K562 (cell line): ENCODE measurements around the gene NPR1. TPM values are rescaled to one million over a fixed set of nuclear protein-coding genes. Genes with fewer than 3 reads are reported as not detected.
A peak's percentile ranks its signal among the peaks of the same experiment; 100 is the strongest.

ENCODE experiments used
- BRF1 ChIP-seq: IDR thresholded peaks from 3 replicates; pipeline ENCODE4 v1.6.1; 2011; ENCODE audit warnings: borderline replicate concordance, mild to moderate bottlenecking; ENCODE audit not compliant: insufficient read length; ENCODE audit errors: extremely low read depth
- GATAD2A ChIP-seq: fragments of 450-650 bp; IDR thresholded peaks from 2 replicates; pipeline ENCODE4 v1.6.1; 2017
- HSF4 ChIP-seq: fragments of 250-450 bp; sonication (Bioruptor Pico); IDR thresholded peaks from 2 replicates; pipeline ENCODE4 v2.1.2; 2022; ENCODE audit warnings: mild to moderate bottlenecking, moderate library complexity, borderline replicate concordance
- NCOA6 ChIP-seq: fragments of 450-650 bp; IDR thresholded peaks from 2 replicates; pipeline ENCODE4 v1.6.1; 2017; ENCODE audit warnings: mild to moderate bottlenecking
- NFE2L1 ChIP-seq: fragments of 450-650 bp; IDR thresholded peaks from 2 replicates; pipeline ENCODE4 v1.6.1; 2016; ENCODE audit warnings: missing genetic modification characterization, low read depth, mild to moderate bottlenecking, missing compliant biosample characterization, moderate library complexity, borderline replicate concordance
- PATZ1 ChIP-seq: fragments of 250-450 bp; sonication (Bioruptor Pico); IDR thresholded peaks from 2 replicates; pipeline ENCODE4 v1.5.0; 2020; ENCODE audit warnings: mild to moderate bottlenecking, borderline replicate concordance
- POLR3A ChIP-seq: IDR thresholded peaks from 2 replicates; pipeline ENCODE4 v1.6.1; 2011; ENCODE audit warnings: borderline replicate concordance, mild to moderate bottlenecking, moderate library complexity; ENCODE audit not compliant: insufficient read length, insufficient read depth; ENCODE audit errors: extremely low read depth
- RFX5 ChIP-seq: IDR thresholded peaks from 2 replicates; pipeline ENCODE4 v1.6.1; 2011; ENCODE audit warnings: low read depth, mild to moderate bottlenecking, improper control_type of control experiment, low read length
- SLC30A9 ChIP-seq: fragments of 250-450 bp; sonication (Bioruptor Pico); IDR thresholded peaks from 2 replicates; pipeline ENCODE4 v1.8.0; 2022; ENCODE audit warnings: mild to moderate bottlenecking, moderate library complexity
- SMARCA4 ChIP-seq: fragments of 450-650 bp; IDR thresholded peaks from 2 replicates; pipeline ENCODE4 v1.6.1; 2016
- SOX6 ChIP-seq: fragments of 450-650 bp; IDR thresholded peaks from 2 replicates; pipeline ENCODE4 v1.6.1; 2014; ENCODE audit warnings: mild to moderate bottlenecking
- STAT6 ChIP-seq: sonication (generic); formaldehyde crosslinking; IDR thresholded peaks from 2 replicates; pipeline ENCODE4 v1.8.1; 2023; ENCODE audit warnings: mild to moderate bottlenecking, missing genetic modification reagents
- TAF1 ChIP-seq: IDR thresholded peaks from 2 replicates; pipeline ENCODE4 v1.6.1; 2011; ENCODE audit warnings: mild to moderate bottlenecking, low read length, moderate library complexity; ENCODE audit not compliant: insufficient read depth, control insufficient read depth, severe bottlenecking; ENCODE audit errors: extremely low read depth
- TEAD4 ChIP-seq, 2 experiments: sonication (generic) in 1 of 2; formaldehyde crosslinking in 1 of 2; IDR thresholded peaks; 2 replicates each; pipeline versions ENCODE4 v1.6.1 to v1.8.0; 2012 to 2022; ENCODE audit warnings: borderline replicate concordance in 1 of 2, inconsistent platforms in 1 of 2, low read length in 1 of 2, mild to moderate bottlenecking in 1 of 2, missing genetic modification reagents in 1 of 2
- TOE1 ChIP-seq, 2 experiments: fragments of 450-650 bp in 1 of 2; sonication (generic) in 1 of 2; formaldehyde crosslinking in 1 of 2; IDR thresholded peaks; 2 replicates each; pipeline versions ENCODE4 v1.7.1 to v1.8.0; 2016 to 2022; ENCODE audit warnings: borderline replicate concordance in 2 of 2, mild to moderate bottlenecking in 2 of 2, antibody characterized with exemption in 1 of 2, inconsistent platforms in 1 of 2, low read depth in 1 of 2, missing genetic modification reagents in 1 of 2, moderate library complexity in 1 of 2
- ZNF143 ChIP-seq: sonication (generic); formaldehyde crosslinking; IDR thresholded peaks from 2 replicates; pipeline ENCODE4 v1.9.0; 2022; ENCODE audit warnings: mild to moderate bottlenecking, missing genetic modification reagents
- ZNF197 ChIP-seq: fragments of 200-800 bp; sonication (Bioruptor generic); IDR thresholded peaks from 2 replicates; pipeline ENCODE4 v1.6.1; 2016; ENCODE audit warnings: low read depth, missing genetic modification characterization, missing compliant biosample characterization
- ZNF551 ChIP-seq: fragments of 250-450 bp; sonication (Bioruptor Pico); IDR thresholded peaks from 2 replicates; pipeline ENCODE4 v1.5.0; 2021; ENCODE audit warnings: mild to moderate bottlenecking, moderate library complexity
- polyA plus RNA-seq, 8 experiments: library from polyadenylated mRNA; depleted of rRNA in 4 of 8; stranded (reverse) in 5 of 8; unstranded in 3 of 8; fragments of >200 nt; fragmentation: Nextera tagmentation in 2 of 8; fragmentation: Illumina TruSeq in 1 of 8; extraction: Ambion mirVana in 2 of 8; extraction: Trizol in 1 of 8; gene quantifications; 2 replicates each; pipeline versions ENCODE4 v1.2.1 to v1.2.3, GENCODE V29; 2011 to 2014; ENCODE audit warnings: inconsistent platforms in 1 of 8, missing spikeins in 1 of 8
- total RNA-seq, 7 experiments: library from RNA; depleted of rRNA in 6 of 7; stranded (reverse); fragments of >200 nt in 6 of 7; fragmentation: Illumina TruSeq in 2 of 7; extraction: Trizol in 2 of 7; gene quantifications; 2 replicates each; pipeline versions ENCODE4 v1.2.1 to v1.2.3, GENCODE V29; 2011 to 2021; ENCODE audit warnings: low replicate concordance in 1 of 7
- TF ChIP-seq, protein P1 (sequence below): fragments of 450-650 bp; IDR thresholded peaks from 2 replicates; pipeline ENCODE4 v1.6.1; 2014; ENCODE audit warnings: low read depth, mild to moderate bottlenecking, moderate library complexity, borderline replicate concordance
- TF ChIP-seq, protein P2 (sequence below): sonication (generic); formaldehyde crosslinking; IDR thresholded peaks from 2 replicates; pipeline ENCODE4 v1.9.0; 2022; ENCODE audit warnings: mild to moderate bottlenecking, missing genetic modification reagents

NPR1 gene
- total and polyA plus RNA-seq, 9 of the 15 experiments (the other 6 are each of a cell fraction or from before 2014, with no cell fraction given), result 0.05 to 0.16 (median 0.06) TPM; not detected in 6

- TF ChIP-seq STAT6 (CRISPR knock-in tag), result no peak
- TF ChIP-seq TAF1, result peak; percentile 86
- TF ChIP-seq, protein P1, sequence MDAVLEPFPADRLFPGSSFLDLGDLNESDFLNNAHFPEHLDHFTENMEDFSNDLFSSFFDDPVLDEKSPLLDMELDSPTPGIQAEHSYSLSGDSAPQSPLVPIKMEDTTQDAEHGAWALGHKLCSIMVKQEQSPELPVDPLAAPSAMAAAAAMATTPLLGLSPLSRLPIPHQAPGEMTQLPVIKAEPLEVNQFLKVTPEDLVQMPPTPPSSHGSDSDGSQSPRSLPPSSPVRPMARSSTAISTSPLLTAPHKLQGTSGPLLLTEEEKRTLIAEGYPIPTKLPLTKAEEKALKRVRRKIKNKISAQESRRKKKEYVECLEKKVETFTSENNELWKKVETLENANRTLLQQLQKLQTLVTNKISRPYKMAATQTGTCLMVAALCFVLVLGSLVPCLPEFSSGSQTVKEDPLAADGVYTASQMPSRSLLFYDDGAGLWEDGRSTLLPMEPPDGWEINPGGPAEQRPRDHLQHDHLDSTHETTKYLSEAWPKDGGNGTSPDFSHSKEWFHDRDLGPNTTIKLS, result no peak; the same call in 1 of the 2 replicates
- TF ChIP-seq TOE1 (IDR thresholded peaks at IDR 0.05; ENCODE audit: borderline replicate concordance), result no peak; the same call in 1 of the 2 replicates
- TF ChIP-seq TOE1 (CRISPR knock-in tag; IDR thresholded peaks at IDR 0.05; ENCODE audit: borderline replicate concordance, low read depth), result no peak
- TF ChIP-seq HSF4, result no peak
- no peak for TF ChIP-seq POLR3A
- TF ChIP-seq SMARCA4, result no peak
- TF ChIP-seq SOX6, result no peak
- TF ChIP-seq SLC30A9 (CRISPR knock-in tag), result no peak
- no peak for TF ChIP-seq GATAD2A
- TF ChIP-seq BRF1, result no peak
- TF ChIP-seq PATZ1, result no peak
- no peak for TF ChIP-seq RFX5
- TF ChIP-seq TEAD4 (IDR thresholded peaks at IDR 0.05; ENCODE audit: low read length), result no peak
- TF ChIP-seq TEAD4 (CRISPR knock-in tag; IDR thresholded peaks at IDR 0.05; ENCODE audit: borderline replicate concordance), result no peak
- no peak for TF ChIP-seq NCOA6
- TF ChIP-seq ZNF551 (CRISPR knock-in tag), result no peak
- TF ChIP-seq, protein P2, sequence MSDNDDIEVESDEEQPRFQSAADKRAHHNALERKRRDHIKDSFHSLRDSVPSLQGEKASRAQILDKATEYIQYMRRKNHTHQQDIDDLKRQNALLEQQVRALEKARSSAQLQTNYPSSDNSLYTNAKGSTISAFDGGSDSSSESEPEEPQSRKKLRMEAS (CRISPR knock-in tag), result peak; percentile 79
- no peak for TF ChIP-seq NFE2L1 (tag)
- no peak for TF ChIP-seq ZNF197 (CRISPR knock-in tag)
- no peak for TF ChIP-seq ZNF143 (CRISPR knock-in tag)
These were observed 49.2 kb downstream of the NPR1 start, which contains the start of gene INTS3 (continued) for GRCh38 chr1:153727463-153728304.
